Measurements from ENCODE around the gene LZTR1. TPM values are rescaled to one million over a fixed set of nuclear protein-coding genes. Genes with fewer than 3 reads are reported as not detected.

The LZTR1 gene
- total and polyA plus RNA-seq, 2 donors from 2014 or later = 24.3 to 66.4 TPM

DNA sequence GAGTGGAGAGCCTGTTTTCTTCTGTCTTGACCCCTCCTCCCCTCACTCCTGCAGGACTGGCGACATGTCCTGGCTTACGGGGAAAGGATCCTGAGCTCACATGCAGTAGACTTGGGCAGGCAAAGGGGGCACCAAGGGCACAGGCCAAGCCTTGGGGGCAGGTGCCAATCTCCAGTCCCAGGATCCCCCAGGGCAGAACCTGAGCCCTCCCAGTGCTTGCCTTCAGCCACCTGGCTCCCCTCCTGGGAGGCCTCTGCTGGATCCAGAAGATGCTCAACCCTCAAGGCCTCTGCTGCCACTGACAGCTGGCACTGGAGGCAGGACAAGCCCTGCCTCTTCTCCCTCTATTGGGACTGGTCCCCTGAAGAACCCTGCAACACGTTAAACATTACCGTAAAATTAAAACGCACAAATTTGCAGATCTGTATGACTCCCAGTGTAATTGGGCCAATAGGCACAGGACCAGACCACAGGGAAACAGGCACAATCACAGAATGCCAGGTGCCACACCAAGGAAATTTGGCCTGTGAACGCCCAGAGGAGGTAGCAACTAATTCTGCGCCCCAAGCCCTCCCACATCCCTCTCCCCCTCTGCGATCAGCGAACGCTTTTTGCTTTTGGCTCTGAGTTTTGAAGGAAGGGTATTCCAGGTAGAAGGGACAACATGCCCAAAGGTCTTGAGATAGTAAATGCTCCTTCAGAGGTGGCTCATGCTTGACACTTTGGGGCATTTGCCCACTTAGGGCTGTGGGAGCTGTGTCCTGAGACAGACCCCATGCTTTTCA lies 967 bp upstream of the LZTR1 start:
- FAIRE-seq (no peak), DNase-seq (no peak)
- peaks cover 0 to 29% (median 27%) of the 10 kb centered on the region in 3 donors for H3K4me1 ChIP-seq (ENCODE audit: control insufficient read depth in 2 of 3, insufficient read depth in 2 of 3, low read depth in 1 of 3, low read length in 3 of 3)
- no peaks in the 10 kb centered on the region for H3K9me3 ChIP-seq (ENCODE audit: control insufficient read depth in 2 of 3, insufficient read depth in 1 of 3, low read length in 3 of 3)
- H3K4me3 ChIP-seq (ENCODE audit: low read length in 3 of 3) = peak overlapping the region; percentile 78 to 83 (median 81)
- intact Hi-C loops (cut with DNase I) = no loop called here
- peaks cover 0 to 5% (median 0%) of the 10 kb centered on the region in 3 donors for H3K36me3 ChIP-seq (ENCODE audit: control insufficient read depth in 2 of 3, insufficient read depth in 3 of 3, low read length in 3 of 3)
- TF ChIP-seq, protein P1, sequence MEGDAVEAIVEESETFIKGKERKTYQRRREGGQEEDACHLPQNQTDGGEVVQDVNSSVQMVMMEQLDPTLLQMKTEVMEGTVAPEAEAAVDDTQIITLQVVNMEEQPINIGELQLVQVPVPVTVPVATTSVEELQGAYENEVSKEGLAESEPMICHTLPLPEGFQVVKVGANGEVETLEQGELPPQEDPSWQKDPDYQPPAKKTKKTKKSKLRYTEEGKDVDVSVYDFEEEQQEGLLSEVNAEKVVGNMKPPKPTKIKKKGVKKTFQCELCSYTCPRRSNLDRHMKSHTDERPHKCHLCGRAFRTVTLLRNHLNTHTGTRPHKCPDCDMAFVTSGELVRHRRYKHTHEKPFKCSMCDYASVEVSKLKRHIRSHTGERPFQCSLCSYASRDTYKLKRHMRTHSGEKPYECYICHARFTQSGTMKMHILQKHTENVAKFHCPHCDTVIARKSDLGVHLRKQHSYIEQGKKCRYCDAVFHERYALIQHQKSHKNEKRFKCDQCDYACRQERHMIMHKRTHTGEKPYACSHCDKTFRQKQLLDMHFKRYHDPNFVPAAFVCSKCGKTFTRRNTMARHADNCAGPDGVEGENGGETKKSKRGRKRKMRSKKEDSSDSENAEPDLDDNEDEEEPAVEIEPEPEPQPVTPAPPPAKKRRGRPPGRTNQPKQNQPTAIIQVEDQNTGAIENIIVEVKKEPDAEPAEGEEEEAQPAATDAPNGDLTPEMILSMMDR (IDR thresholded peaks at IDR 0.05; ENCODE audit: borderline replicate concordance, extremely low read depth, insufficient read depth) = no peak
- H3K9ac ChIP-seq (ENCODE audit: low read length in 3 of 3) = peak overlapping the region; percentile 64 to 89 (median 67)
- peak overlapping the region; percentile 75 to 89 for H3K27ac ChIP-seq (ENCODE audit: low read depth in 2 of 2, low read length in 2 of 2)
- H3K27me3 ChIP-seq (ENCODE audit: control insufficient read depth, insufficient read depth, low read length) = no peaks in the 10 kb centered on the region

DNA sequence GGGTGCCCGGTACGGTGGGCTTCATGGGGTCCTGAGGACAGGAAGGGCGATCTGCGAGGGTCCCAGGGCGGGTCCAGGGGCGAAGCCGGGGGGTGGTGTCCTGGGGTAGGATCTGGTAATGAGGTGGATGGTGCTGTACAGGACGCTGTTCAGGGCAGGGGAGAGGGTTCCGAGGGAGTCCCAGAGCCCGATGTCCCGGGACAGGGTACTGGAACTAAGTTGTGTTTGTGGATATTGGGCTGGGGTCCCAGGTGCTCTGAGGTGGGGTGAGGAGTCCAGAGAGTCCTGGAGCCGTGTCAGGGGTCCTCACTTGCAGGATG lies 426 bp downstream of the LZTR1 start:
- H3K27me3 ChIP-seq (ENCODE audit: control insufficient read depth, insufficient read depth, low read length) = no peaks in the 10 kb centered on the region
- TF ChIP-seq, protein P1 (IDR thresholded peaks at IDR 0.05; ENCODE audit: borderline replicate concordance, extremely low read depth, insufficient read depth) = no peak
- peak overlapping the region; percentile 45 to 89 (median 63) for H3K9ac ChIP-seq (ENCODE audit: low read length in 3 of 3)
- no peaks in the 10 kb centered on the region for H3K9me3 ChIP-seq (ENCODE audit: control insufficient read depth in 2 of 3, insufficient read depth in 1 of 3, low read length in 3 of 3)
- H3K4me1 ChIP-seq (ENCODE audit: control insufficient read depth in 2 of 3, insufficient read depth in 2 of 3, low read depth in 1 of 3, low read length in 3 of 3) = peaks cover 0 to 29% (median 27%) of the 10 kb centered on the region in 3 donors
- peak overlapping the region; percentile 78 to 83 (median 81) for H3K4me3 ChIP-seq (ENCODE audit: low read length in 3 of 3)
- peaks cover 0 to 5% (median 2%) of the 10 kb centered on the region in 3 donors for H3K36me3 ChIP-seq (ENCODE audit: control insufficient read depth in 2 of 3, insufficient read depth in 3 of 3, low read length in 3 of 3)
- DNase-seq = no peak
- FAIRE-seq = no peak
- intact Hi-C loops (cut with DNase I) = no loop called here
- peak overlapping the region in 1 of 2 donors; percentile 75 for H3K27ac ChIP-seq (ENCODE audit: low read depth in 2 of 2, low read length in 2 of 2)

DNA sequence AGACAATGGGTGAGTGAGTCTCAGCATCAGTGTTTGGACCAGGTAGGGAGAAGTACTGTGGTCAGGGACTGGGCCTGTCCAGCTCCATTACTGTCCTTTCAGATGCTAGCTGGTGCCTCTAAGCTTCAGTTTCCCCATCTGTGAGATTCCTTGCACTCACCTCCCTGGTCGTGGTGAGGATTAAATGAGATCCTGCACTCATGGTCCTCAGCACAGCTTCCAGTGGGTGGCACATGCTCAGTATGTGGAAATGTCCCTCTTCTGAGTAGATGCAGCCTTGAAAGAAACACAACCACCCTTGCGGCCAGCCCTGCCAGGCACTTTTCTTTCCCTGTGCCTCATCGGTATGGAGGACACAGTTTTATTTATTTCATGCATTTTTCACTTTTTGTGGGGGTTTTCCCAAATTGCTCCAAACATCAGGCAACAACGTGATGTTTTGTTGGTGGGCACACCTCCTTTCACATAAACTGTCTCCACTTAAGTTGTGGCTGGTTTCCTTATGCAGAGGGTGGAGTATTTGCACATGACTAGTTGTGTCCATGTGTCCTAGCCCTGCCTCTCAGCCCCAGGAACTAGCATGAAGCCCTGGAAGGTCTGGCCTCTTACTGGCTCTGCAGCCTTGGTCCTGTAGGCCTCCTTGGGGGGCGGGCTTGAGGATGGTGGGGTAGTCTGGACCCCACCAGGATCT lies 1.1 kb downstream of the LZTR1 start:
- Histone ChIP-seq H3K4me1 (ENCODE audit: control insufficient read depth in 2 of 3, insufficient read depth in 2 of 3, low read depth in 1 of 3, low read length in 3 of 3) (peaks cover 0 to 29% (median 27%) of the 10 kb centered on the region in 3 donors), H3K4me3 (ENCODE audit: low read length in 3 of 3) (peak overlapping the region; percentile 78 to 83 (median 81)), H3K36me3 (ENCODE audit: control insufficient read depth in 2 of 3, insufficient read depth in 3 of 3, low read length in 3 of 3) (peaks cover 0 to 5% (median 2%) of the 10 kb centered on the region in 3 donors), H3K9ac (ENCODE audit: low read length in 3 of 3) (peak overlapping the region; percentile 45 to 89 (median 63)), H3K27ac (ENCODE audit: low read depth in 2 of 2, low read length in 2 of 2) (no peak overlapping the region), H3K9me3 (ENCODE audit: control insufficient read depth in 2 of 3, insufficient read depth in 1 of 3, low read length in 3 of 3) (no peaks in the 10 kb centered on the region), H3K27me3 (ENCODE audit: control insufficient read depth, insufficient read depth, low read length) (no peaks in the 10 kb centered on the region)
- no peak for DNase-seq
- intact Hi-C loops (cut with DNase I) = no loop called here
- TF ChIP-seq, protein P1 (IDR thresholded peaks at IDR 0.05; ENCODE audit: borderline replicate concordance, extremely low read depth, insufficient read depth) = no peak
- FAIRE-seq = no peak

Data from kidney (tissue), 14 donors.